ENCODE measurements around the gene LRP1B. TPM values are rescaled to one million over a fixed set of nuclear protein-coding genes. Genes with fewer than 3 reads are reported as not detected.

LRP1B gene
- polyA plus RNA-seq, 1 donor from 2014 or later: 12.7 TPM

GRCh38 chr2:141697035-141697434 is 433.8 kb downstream of the LRP1B start:
- no peak overlapping the region for H3K9ac ChIP-seq (ENCODE audit: low read length)
- no peaks in the 10 kb centered on the region for H4K20me1 ChIP-seq (ENCODE audit: insufficient read depth)
- H3K79me2 ChIP-seq (replicated peaks; ENCODE audit: insufficient read depth, low read length): no peaks in the 10 kb centered on the region
- no peak overlapping the region for H3K4me3 ChIP-seq (ENCODE audit: low read length)
- H3K36me3 ChIP-seq (ENCODE audit: insufficient read depth, low read length): no peaks in the 10 kb centered on the region
- no peaks in the 10 kb centered on the region for H3K9me3 ChIP-seq (ENCODE audit: low read length)
- H3F3A ChIP-seq (ENCODE audit: insufficient read depth, low read length, poor library complexity, severe bottlenecking): no peaks in the 10 kb centered on the region
- H2AFZ ChIP-seq (ENCODE audit: low read depth, low read length): no peak overlapping the region
- TF ChIP-seq SMC3 (conservative IDR thresholded peaks at IDR 0.05; ENCODE audit: poor library complexity): no peak
- TF ChIP-seq, protein P1, sequence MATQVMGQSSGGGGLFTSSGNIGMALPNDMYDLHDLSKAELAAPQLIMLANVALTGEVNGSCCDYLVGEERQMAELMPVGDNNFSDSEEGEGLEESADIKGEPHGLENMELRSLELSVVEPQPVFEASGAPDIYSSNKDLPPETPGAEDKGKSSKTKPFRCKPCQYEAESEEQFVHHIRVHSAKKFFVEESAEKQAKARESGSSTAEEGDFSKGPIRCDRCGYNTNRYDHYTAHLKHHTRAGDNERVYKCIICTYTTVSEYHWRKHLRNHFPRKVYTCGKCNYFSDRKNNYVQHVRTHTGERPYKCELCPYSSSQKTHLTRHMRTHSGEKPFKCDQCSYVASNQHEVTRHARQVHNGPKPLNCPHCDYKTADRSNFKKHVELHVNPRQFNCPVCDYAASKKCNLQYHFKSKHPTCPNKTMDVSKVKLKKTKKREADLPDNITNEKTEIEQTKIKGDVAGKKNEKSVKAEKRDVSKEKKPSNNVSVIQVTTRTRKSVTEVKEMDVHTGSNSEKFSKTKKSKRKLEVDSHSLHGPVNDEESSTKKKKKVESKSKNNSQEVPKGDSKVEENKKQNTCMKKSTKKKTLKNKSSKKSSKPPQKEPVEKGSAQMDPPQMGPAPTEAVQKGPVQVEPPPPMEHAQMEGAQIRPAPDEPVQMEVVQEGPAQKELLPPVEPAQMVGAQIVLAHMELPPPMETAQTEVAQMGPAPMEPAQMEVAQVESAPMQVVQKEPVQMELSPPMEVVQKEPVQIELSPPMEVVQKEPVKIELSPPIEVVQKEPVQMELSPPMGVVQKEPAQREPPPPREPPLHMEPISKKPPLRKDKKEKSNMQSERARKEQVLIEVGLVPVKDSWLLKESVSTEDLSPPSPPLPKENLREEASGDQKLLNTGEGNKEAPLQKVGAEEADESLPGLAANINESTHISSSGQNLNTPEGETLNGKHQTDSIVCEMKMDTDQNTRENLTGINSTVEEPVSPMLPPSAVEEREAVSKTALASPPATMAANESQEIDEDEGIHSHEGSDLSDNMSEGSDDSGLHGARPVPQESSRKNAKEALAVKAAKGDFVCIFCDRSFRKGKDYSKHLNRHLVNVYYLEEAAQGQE (IDR thresholded peaks at IDR 0.05; ENCODE audit: borderline replicate concordance): no peak
- TF ChIP-seq, protein P2, sequence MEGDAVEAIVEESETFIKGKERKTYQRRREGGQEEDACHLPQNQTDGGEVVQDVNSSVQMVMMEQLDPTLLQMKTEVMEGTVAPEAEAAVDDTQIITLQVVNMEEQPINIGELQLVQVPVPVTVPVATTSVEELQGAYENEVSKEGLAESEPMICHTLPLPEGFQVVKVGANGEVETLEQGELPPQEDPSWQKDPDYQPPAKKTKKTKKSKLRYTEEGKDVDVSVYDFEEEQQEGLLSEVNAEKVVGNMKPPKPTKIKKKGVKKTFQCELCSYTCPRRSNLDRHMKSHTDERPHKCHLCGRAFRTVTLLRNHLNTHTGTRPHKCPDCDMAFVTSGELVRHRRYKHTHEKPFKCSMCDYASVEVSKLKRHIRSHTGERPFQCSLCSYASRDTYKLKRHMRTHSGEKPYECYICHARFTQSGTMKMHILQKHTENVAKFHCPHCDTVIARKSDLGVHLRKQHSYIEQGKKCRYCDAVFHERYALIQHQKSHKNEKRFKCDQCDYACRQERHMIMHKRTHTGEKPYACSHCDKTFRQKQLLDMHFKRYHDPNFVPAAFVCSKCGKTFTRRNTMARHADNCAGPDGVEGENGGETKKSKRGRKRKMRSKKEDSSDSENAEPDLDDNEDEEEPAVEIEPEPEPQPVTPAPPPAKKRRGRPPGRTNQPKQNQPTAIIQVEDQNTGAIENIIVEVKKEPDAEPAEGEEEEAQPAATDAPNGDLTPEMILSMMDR (IDR thresholded peaks at IDR 0.05; ENCODE audit: poor library complexity, severe bottlenecking): no peak
- no peak for TF ChIP-seq EZH2 (IDR thresholded peaks at IDR 0.05; ENCODE audit: borderline replicate concordance, insufficient read depth, low read length, poor library complexity, severe bottlenecking)
- no peak for TF ChIP-seq POLR2AphosphoS5 (IDR thresholded peaks at IDR 0.05)
- TF ChIP-seq RAD21 (conservative IDR thresholded peaks at IDR 0.05): no peak
- no peak for TF ChIP-seq TAF1 (IDR thresholded peaks at IDR 0.05; ENCODE audit: low read depth)
- TF ChIP-seq MXI1 (conservative IDR thresholded peaks at IDR 0.05; ENCODE audit: poor library complexity, severe bottlenecking): no peak
- TF ChIP-seq EP300 (conservative IDR thresholded peaks at IDR 0.05; ENCODE audit: poor library complexity, severe bottlenecking): no peak
- no peak overlapping the region for H3K4me2 ChIP-seq (ENCODE audit: low read length)
- H3K27me3 ChIP-seq (ENCODE audit: insufficient read depth, low read depth, low read length): no peaks in the 10 kb centered on the region
- no peak overlapping the region for H3K27ac ChIP-seq (ENCODE audit: low read length)
- no peaks in the 10 kb centered on the region for H3K9me2 ChIP-seq (ENCODE audit: insufficient read depth, low read length)

DNA sequence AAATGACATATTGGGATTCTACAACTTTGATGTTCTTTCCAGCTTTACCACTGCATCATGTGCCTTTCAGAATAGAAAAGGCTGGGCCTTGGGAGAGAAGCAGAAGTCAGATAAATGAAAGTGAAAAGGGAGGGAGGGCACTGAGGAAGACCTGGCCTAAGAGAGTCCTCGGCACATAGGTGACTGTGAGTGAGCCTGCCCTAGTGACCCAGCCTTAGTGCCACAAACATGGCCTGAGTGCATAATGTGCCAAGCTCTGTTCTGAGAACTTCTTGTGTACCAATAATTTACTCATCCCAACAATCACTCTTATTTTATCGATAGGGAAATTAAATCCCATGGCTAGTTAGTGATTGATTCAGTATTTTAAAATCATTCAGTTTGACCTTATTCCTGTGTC is 436.6 kb downstream of the LRP1B start:
- Histone ChIP-seq H3K27ac (ENCODE audit: low read length) (no peak overlapping the region), H3K36me3 (ENCODE audit: insufficient read depth, low read length) (no peaks in the 10 kb centered on the region), H3K4me3 (ENCODE audit: low read length) (no peak overlapping the region), H3K9me2 (ENCODE audit: insufficient read depth, low read length) (no peaks in the 10 kb centered on the region), H3K4me2 (ENCODE audit: low read length) (no peak overlapping the region), H3K9me3 (ENCODE audit: low read length) (no peaks in the 10 kb centered on the region), H2AFZ (ENCODE audit: low read depth, low read length) (no peak overlapping the region), H3K9ac (ENCODE audit: low read length) (no peak overlapping the region), H3K79me2 (replicated peaks; ENCODE audit: insufficient read depth, low read length) (no peaks in the 10 kb centered on the region), H3F3A (ENCODE audit: insufficient read depth, low read length, poor library complexity, severe bottlenecking) (no peaks in the 10 kb centered on the region), H3K27me3 (ENCODE audit: insufficient read depth, low read depth, low read length) (no peaks in the 10 kb centered on the region), H4K20me1 (ENCODE audit: insufficient read depth) (no peaks in the 10 kb centered on the region)
- TF ChIP-seq POLR2AphosphoS5 (IDR thresholded peaks at IDR 0.05): no peak
- no peak for TF ChIP-seq TAF1 (IDR thresholded peaks at IDR 0.05; ENCODE audit: low read depth)
- no peak for TF ChIP-seq MXI1 (conservative IDR thresholded peaks at IDR 0.05; ENCODE audit: poor library complexity, severe bottlenecking)
- TF ChIP-seq SMC3 (conservative IDR thresholded peaks at IDR 0.05; ENCODE audit: poor library complexity): no peak
- TF ChIP-seq, protein P2 (IDR thresholded peaks at IDR 0.05; ENCODE audit: poor library complexity, severe bottlenecking): no peak
- no peak for TF ChIP-seq EP300 (conservative IDR thresholded peaks at IDR 0.05; ENCODE audit: poor library complexity, severe bottlenecking)
- TF ChIP-seq EZH2 (IDR thresholded peaks at IDR 0.05; ENCODE audit: borderline replicate concordance, insufficient read depth, low read length, poor library complexity, severe bottlenecking): no peak
- TF ChIP-seq RAD21 (conservative IDR thresholded peaks at IDR 0.05): no peak

Data from neural cell (in vitro differentiated cells).